Stimulated activated CD4-positive, alpha-beta T cell treated with anti-CD3 and anti-CD28 coated beads, Interleukin-2, amount 100 ng/mL, for 24 hours (primary cell): ENCODE results near the gene PRUNE2.
"Not testable (repeated sequence)": the region's sequence is repeated elsewhere in the genome, so short reads cannot be mapped to it uniquely, and the experiment has no call there.

ENCODE experiments used
- DNase-seq, 2 donors: peaks; one replicate each; pipeline ENCODE4 v3.0.0-alpha.2; 2020

PRUNE2 gene

DNA sequence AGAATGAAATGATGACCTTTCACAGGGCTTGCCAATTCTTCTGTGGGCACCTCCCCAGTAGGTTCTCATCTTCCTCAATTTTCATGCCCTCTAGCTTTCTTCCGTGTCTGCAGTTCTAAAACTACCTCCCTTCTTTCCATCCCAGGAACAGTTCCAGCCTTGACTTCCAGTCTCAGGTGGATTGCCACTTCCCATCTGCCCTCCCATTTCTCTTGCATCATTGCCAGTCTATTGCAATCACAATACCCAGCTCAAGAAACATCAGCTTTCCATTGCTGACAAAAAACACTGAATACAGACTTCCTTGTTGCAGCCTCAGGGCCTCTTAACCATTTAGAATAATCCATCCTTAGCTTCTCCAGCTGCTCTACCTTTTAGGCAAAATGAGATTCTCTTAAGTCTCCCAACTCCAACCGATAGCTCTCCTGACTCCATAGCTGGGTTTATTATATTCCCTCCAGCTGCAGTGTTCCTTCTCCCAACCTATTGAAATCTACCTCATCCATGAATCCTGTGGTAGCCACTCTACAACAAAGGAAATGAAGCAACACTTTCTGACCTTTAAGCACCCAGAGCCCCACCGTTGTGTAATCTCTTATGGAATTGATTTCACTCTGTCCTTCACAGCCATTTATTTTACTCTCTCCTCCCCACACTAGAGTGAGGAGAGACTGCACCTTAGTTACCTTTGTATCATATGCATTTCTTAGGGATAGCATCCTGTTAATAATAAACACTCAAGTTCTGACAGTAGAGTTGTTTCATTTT is 217.3 kb downstream of the PRUNE2 start:
- no peak for DNase-seq

DNA sequence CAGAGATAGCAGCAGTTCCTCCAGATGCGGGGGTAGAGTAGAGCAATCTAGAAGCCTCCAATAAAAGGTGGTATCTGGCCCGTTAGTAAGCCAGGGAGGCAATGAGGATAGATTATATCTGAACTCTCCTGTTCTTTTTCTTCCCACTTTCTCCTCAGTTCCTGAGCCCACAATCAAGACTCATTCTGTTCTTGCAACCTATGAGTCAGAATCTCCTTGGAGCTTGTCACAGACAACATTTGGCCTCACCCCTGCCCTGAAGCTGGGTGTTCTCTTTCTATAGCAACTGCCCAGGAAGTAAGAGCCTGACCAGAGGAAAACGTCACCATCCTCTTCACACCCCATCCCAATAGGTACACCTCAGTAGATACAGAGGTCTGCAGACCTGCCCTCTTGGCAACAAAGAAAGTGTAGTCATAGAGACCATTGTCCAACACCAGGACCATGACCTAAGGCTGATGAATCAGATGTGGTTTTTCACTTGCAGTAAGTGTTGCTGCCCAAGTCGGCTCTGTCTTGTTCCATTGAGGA is 218.0 kb downstream of the PRUNE2 start:
- no peak for DNase-seq

DNA sequence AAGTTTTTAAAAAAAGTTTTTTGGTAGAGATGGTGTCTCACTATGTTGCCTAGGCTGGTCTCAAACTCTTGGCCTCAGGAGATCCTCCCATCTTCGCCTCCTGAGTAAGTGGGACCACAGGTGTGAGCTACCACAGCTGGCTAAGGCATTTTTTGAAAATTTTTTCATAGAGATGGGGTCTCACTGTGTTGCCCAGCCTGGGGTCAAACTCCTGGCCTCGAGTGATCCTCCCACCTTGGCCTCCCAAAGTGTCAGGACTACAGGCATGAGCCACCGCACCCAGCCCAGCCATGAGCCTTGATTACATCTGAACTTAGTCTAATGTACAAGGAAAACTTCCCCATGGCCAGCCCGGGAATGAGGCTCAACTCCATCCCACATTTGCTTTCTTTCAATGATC is 219.2 kb downstream of the PRUNE2 start:
- DNase-seq, result no peak

DNA sequence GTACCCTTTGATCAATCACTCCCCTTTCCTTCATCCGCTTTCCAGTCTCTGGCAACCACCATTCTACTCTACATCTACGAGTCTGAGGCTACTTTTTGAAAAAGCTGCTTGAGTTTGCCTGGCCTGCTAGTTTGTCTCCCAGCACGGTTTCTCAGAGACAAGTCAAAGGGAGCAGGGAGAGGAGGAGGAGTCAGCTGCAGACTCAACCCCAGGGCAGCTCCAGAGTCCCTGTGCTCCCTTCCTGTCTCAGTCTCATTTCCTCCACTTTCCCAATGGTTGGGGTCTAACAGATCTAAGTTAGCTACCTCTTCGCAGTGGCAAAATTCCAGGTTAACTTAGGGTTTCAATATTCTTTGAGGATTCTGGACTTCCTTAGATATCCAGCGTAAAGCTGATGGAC is 221.7 kb downstream of the PRUNE2 start:
- no peak for DNase-seq

DNA sequence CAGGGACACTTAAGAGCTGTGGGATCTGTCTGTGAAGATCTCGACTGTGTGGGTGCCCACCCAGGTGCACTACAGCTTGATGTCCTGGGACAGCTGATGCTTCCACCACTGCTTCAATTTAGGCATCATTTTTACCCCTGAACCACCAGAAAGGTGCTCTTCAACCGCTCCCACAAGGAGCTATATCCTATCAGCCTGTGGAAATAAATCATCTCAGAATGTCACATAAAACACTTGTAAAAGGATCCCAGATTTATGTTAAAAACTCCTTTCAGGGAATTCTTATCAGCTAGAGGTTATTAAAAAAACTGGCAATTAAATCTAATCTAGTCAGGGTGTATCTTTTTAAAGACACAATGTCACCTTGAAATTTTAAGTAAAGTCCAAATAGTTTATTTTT is 224.4 kb downstream of the PRUNE2 start:
- DNase-seq, result no peak

DNA sequence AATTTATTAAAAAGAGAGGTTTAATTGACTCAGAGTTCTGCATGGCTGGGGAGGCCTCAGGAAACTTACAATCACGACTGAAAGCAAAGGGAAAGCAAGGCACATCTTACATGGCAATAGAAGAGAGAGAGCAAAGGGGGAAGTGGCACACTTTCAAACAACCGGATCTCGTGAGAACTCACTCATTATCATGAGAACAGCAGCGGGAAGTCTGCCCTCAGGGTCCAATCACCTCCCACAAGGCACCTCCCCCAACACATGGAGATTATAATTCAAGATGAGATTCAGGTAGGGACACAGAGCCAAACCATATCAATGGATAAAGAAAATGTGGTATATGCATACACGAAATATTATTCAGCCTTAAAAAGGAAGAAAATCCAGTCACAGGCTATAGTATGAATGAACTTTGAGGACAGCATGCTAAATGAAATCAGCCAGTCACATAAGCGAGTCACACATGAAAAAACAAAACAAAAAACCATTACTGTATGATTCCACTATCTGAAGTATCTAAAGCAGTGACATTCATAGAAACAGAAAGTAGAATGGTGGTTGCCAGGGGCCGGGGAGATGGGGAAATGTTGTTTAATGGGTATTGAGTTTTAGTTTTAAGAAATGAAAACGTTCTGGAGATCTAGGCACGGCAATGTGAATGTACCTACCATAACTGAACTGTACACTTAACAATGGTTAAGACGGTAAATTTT is 225.0 kb downstream of the PRUNE2 start:
- DNase-seq, result no peak

DNA sequence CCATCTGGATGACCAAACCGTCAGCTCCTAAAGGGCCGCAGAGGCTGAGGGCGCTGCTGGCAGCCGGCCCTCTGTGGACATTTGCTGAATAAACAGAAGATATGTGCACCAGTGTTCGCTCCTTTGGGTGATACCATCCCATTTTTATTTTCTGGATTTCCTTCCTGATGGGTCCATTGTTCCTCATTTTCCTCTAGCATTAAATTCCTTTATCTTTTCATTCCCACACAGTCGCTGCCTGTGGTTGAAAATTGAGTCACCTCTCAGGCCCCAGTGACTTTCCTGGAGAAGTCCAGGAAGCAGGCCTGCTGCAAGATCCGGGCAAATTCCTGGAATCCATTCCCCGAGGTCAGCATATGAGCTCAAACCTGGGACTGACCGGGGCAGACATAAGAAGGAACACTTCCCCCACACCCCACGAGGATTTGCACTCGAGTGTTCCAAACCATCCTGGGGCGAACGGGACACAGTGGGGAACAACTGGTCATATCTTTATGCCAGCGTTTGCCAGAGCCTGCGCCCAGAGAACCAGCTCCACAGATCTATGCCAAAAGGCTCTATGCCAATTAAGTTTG is 228.3 kb downstream of the PRUNE2 start:
- DNase-seq, result no peak

DNA sequence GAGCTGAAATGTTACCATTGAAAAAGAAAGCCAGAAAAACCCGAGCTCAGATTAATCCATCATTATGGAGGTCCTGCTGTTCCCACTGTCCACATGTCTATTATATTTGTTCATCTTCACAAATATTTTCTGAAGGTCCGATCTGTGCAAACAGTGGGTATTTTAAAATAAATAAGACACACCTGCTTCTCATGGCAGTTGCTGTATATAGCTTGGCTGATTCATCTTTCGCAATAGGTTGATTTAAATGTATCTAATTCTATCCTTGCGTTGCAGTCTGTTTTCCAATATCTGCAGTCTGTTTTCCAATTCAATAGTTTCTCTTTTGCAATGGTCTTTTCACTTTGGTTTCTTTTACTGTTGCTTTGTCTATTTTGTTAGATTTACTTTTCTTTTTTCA is 229.1 kb downstream of the PRUNE2 start:
- DNase-seq, result no peak

DNA sequence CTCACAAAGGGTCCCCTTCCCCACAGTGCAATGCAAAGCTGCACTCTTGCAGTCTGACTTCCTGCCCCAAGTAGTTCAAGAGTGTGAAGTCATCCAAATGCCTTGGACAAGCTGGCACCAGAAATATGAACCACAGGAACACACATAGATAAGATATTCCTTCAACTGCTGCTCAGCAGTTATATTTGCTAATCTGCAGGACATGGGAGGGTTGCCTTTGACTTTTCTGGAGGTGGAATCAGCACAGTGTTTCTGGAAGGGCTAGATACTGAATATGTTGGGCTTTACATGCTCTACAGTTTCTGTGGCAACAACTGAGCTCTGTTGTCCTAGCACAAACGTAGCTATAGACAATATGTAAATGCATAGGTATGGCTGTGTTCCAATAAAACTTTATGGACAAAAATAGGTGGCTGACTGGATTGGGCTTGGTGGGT is 238.4 kb downstream of the PRUNE2 start:
- DNase-seq, result no peak

DNA sequence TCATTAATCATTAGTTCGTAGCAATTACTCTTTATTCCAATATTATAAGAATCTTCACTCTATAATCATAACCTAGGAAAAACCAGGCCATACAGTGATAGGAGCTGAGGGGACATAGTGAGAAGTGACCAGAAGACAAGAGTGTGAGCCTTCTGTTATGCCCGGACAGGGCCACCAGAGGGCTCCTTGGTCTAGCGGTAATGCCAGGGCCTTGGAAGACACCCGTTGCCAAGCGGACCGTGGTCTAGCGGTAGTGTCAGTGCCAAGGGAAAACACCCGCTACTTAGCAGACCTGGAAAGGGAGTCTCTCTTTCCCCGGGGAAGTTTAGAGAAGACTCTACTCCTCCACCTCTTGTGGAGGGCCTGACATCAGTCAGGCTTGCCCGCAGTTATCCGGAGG is 239.9 kb downstream of the PRUNE2 start:
- not testable (repeated sequence) for DNase-seq

DNA sequence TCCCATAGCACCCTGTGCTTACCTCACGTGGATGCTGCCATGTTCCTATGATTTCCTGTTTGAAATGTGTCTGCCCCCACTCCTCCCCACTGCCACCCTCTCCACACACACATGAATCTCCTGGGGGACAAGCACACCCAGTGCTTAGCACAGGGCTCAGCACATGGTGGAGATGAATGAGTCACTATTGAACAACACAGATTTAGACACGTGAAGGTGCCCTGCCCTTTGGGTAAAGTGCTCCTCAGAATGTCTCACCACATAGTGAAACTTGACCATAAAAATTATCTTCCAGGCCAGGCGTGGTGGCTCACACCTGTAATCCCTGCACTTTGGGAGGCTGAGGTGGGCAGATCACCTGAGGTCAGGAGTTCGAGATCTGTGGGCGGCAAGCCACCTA is 240.5 kb downstream of the PRUNE2 start:
- no peak for DNase-seq

DNA sequence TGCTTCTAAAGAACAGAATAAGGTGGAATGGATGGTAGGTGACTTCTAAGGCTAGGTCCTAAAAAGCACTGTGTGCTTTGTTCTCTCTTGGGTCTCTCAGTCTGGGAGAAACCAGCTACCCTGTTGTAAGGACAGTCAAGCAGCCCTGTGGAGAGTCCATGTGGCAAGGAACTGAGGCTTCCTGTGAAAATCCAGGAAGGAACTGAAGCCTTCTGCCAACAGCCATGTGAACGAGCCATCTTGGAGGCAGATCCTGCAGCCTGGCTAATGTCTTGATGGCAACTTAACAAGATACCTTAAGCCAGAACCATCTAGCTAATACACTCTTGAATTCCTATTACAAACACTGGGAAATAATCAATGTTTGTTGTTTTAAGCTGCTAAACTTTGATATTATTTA is 241.8 kb downstream of the PRUNE2 start:
- no peak for DNase-seq

DNA sequence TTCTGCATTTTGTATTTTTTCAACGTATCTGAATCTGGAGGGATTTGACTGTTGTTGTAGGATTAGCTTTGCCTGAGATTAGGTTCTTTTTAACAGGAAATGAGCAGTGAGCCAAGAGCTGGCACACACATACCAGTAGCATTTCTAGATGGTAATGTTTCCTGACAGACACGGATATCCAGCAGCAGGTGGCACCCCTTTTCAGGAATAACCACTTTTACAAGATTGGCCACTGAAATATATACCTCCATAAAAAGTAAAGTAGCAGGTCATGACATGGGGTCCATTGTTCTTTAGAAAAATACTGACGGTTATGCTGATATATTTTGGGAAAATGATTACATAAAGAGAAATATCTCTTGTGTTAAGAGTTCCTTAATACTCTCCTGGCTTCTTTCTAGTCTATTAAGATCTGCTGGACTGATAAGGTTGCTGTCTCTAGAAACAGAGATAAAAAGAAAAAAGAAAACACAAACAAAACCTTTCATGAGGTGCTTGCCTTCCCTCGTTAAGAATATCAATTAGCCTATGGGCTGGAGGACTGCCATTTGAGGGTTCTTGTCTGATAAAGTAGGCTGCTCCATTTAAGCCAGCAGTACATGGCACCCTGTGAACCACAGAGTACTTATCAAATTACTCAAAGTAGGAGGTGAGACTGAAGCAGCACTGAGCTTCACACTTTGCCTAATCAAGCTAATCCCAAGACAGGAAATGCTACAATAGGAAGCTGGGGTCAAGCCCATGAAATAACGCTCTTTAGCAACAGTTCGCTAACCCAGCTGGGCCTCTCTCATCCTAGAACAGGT is 243.2 kb downstream of the PRUNE2 start:
- DNase-seq, result no peak

DNA sequence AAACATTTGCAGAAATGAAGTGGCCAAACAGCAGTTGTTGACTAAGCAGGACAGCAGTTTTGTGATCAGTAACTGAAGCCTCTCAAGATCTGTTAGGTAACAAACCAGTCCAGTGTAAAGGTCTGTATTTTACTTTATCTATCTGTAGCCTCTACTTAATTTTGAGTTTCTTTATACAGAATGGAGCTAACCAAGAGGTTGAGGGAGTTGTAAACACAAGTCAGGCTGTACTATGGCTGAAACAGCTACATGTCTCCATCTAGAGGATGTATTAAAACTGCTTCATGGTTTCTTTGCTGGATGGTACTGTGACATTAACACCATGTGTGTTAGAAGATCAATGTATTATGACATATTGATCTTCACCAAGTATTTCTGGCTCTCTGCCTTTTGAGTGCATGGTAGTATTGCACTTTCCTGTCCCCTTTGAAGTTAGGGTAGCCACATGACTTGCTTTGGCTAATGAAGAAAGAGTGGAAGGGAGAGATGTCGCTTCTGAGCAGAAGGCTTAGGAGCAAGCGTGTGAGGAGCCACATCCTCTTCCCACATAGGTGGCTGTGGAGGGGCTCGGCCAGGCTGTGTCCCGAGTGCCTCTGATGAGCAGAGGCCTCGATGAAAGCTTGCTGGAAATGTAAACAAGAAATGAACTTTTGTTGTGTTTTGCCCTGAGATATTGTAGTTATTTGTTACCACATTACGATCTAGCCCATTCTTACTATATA is 247.2 kb downstream of the PRUNE2 start:
- no peak for DNase-seq

DNA sequence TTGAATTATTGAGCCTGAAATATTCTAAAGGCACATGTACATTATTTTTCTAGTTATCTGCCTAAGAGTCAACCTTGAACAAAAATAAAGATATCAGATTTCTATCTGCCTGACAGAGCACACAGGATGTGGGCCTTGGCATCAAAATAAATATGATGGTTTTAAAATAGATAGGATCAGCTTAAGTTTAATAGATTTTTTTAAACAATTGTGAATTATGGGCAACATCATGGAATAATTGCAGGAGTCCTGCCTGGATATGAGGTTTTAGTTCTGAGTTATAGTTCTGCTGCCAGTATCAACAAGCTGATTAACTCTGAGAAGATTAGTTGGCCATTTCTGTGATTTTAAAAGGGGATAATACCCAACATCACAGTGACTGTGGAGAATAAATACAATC is 248.6 kb downstream of the PRUNE2 start:
- no peak for DNase-seq

DNA sequence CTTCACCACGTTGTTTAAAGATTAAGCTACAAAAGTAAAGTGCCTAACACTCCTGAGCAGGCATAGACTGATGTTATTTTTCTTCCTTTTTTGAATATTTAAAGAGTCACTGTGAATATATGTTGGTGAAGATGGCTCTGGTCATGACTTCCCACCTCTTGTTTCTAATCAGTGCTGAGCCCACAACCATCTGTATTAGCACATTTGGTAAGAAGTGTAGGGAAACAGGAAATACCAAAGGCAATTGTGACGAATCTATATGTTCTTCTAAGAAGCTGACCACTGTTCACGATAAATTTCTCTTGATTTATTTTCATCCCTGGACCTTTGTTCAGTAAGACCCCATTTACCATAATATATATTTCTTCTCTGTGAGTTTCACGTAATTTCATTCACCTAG is 249.9 kb downstream of the PRUNE2 start:
- no peak for DNase-seq

DNA sequence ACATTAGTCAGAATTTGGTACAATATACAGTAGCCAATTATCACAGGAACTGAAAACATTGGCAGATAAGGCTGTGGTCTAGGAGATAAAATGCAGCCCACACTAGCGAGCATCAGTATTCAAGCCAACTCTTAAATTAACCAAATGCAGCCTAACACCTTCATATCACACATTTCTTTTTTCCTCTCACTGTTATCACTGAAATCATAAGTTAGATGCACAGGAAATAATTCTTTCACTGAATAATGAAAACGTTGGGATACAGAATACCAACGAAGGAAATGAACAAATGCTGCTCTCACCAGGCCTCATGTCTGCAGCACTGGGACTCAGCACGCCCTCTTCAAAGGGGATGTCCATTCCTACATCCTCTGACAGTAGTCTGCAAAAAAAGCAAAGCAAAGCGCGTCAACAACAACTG is 250.8 kb downstream of the PRUNE2 start:
- DNase-seq, result no peak

DNA sequence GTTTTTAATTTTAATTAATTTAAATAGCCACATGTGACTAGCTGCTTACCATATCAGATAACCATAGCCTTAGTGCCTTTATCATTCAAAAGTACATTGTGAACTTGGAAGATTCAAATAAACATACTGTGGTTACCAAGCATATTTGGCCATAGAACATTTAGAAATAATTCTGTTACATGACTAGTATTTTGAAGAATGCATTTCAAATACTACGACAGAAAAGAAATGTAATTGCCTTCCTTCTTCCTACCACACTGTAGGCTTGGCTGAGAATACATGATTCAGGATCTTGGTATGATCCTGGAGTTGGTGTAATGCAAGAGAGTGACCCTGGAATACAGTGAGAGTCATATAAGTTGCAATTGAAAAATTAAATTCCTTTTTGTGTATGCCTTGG is 251.3 kb downstream of the PRUNE2 start:
- DNase-seq, result no peak

DNA sequence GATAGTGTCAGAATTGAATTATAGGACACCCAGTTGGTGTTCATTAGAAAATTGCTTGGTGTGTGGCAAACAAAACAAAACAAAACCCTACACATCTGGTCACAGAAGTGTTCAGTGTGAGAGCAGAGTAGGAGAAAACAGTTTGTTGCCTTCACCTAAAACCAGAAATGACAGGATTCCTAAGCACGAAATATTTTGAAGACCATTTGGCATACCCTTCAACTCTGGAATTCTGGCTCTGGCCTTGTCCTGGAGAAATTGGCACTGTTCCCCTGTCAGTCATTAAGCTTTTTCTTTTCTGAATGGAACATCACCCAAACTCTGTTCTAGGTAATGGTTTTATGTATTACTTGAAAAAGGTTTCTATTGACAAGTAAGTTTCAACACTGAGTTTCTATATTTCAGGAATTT is 251.9 kb downstream of the PRUNE2 start:
- DNase-seq, result no peak

DNA sequence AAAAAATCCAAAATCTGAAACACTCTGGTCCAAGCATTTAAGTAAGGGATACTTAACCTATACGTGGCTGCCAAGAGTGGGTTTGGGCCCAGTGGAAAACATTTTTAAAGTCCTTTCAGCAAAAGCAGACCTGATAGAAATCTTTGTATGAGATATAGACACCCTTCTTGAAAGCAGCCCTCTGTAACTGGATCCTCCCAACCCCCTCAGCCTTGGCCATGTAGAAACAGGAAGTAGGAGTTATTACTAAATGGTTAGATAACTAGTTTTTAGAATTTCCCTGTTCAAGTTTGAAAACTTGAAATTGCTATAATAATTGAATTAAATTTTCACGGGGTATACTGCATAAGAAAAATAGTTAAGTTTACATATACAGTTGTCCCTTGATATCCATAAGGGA is 253.0 kb downstream of the PRUNE2 start:
- no peak for DNase-seq

DNA sequence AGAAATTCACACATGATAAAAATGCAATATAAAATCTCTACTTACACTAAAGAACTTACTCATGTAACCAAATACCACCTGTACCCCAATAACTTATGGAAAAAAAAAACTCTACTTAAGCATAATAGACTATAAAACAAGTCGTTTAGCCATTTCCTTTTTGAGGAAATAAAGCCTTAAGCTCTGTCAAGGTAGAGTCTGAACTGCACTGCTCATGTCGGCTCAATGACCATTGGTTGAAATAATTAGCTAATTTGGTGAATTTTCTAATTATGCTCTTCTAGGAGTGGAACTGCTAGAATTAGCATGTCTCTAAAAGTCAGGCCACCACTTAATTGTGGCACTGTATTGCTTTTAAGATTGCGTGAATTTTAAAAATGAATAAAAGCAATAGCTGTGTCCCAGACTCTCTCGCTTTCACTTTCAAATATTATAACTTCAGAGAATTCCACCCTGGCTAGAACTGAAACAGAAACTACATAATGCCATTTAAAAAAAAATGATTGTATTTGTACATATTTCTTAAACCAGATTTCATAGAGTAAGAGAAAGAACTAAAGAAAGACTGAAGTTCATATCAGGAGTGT is 254.7 kb downstream of the PRUNE2 start:
- no peak for DNase-seq

DNA sequence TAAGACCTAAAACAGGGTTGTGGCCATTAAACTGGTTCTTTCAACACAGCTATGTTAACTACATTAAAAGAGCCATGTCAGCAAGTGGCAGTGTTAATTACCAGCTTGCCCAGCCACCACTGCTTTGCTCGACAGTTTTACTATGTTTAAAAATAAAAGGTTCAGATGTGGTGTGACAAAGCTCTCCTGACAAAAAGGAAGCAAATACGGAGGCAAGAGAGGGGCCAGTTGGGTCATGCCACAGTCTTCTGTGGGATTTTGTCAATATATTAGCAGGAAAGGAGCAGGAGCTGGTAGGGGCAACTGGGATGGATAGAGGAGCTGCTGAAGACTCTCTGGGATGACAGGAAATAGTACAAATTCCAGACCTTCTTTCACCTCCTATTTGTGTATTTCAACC is 255.2 kb downstream of the PRUNE2 start:
- no peak for DNase-seq
